HG03066 (cell line): ENCODE data around the gene ATP6V0E2.
"Not testable (repeated sequence)": the region's sequence is repeated elsewhere in the genome, so short reads cannot be mapped to it uniquely, and the experiment has no call there.

ENCODE experiments used
- ATAC-seq: cut with Tn5 transposase; IDR thresholded peaks from one replicate; pipeline ENCODE4 v1.9.1; 2021; ENCODE audit warnings: low read depth; ENCODE audit not compliant: unreplicated experiment

ATP6V0E2 gene

GRCh38 chr7:149873074-149873969 is at the start of gene ATP6V0E2:
Gene ATP6V0E2 (plus strand): TSS chr7:149873969. CDS start chr7:149874066, 97 bp downstream.
- peak; percentile 88 for ATAC-seq

GRCh38 chr7:149824301-149824741 is 49.4 kb upstream of the ATP6V0E2 start:
- no peak for ATAC-seq

GRCh38 chr7:149824748-149825566 is 48.8 kb upstream of the ATP6V0E2 start:
- ATAC-seq: no peak

- no peak for ATAC-seq
Measured at GRCh38 chr7:149825567-149826343, 48.0 kb upstream of the ATP6V0E2 start.

GRCh38 chr7:149826344-149827088 is 47.3 kb upstream of the ATP6V0E2 start:
- no peak for ATAC-seq

- no peak for ATAC-seq
Measured at GRCh38 chr7:149827089-149827981, 46.4 kb upstream of the ATP6V0E2 start.

GRCh38 chr7:149828357-149829309 is 45.1 kb upstream of the ATP6V0E2 start:
- ATAC-seq: no peak

GRCh38 chr7:149830527-149830926 is 43.2 kb upstream of the ATP6V0E2 start:
- not testable (repeated sequence) for ATAC-seq

GRCh38 chr7:149830997-149831740 is 42.6 kb upstream of the ATP6V0E2 start:
- no peak for ATAC-seq

GRCh38 chr7:149831741-149832219 is 42.0 kb upstream of the ATP6V0E2 start:
- ATAC-seq: no peak

GRCh38 chr7:149832332-149833041 is 41.3 kb upstream of the ATP6V0E2 start:
- no peak for ATAC-seq

GRCh38 chr7:149833495-149834130 is 40.2 kb upstream of the ATP6V0E2 start:
- ATAC-seq: no peak

- ATAC-seq: no peak
Measured at GRCh38 chr7:149834601-149835000, 39.2 kb upstream of the ATP6V0E2 start.

- no peak for ATAC-seq
Measured at GRCh38 chr7:149836434-149836833, 37.3 kb upstream of the ATP6V0E2 start.

- no peak for ATAC-seq
Measured at GRCh38 chr7:149837564-149838223, 36.1 kb upstream of the ATP6V0E2 start.
